Hindlimb muscle (tissue), 1 donor: ENCODE results near the gene CALM1. TPM values are rescaled to one million over a fixed set of nuclear protein-coding genes. Genes with fewer than 3 reads are reported as not detected.
"Not testable (repeated sequence)": the region's sequence is repeated elsewhere in the genome, so short reads cannot be mapped to it uniquely, and the experiment has no call there.

Source experiments
- DNase-seq: peaks from one replicate; pipeline ENCODE4 v3.0.0-alpha.2; 2013
- polyA plus RNA-seq: library from polyadenylated mRNA; unstranded; fragments of 120-200 nt; gene quantifications from one replicate; pipeline ENCODE4 v1.2.1, GENCODE V29; 2013; ENCODE audit not compliant: insufficient read length

CALM1 gene
- polyA plus RNA-seq, 1 donor: 209 TPM

DNA sequence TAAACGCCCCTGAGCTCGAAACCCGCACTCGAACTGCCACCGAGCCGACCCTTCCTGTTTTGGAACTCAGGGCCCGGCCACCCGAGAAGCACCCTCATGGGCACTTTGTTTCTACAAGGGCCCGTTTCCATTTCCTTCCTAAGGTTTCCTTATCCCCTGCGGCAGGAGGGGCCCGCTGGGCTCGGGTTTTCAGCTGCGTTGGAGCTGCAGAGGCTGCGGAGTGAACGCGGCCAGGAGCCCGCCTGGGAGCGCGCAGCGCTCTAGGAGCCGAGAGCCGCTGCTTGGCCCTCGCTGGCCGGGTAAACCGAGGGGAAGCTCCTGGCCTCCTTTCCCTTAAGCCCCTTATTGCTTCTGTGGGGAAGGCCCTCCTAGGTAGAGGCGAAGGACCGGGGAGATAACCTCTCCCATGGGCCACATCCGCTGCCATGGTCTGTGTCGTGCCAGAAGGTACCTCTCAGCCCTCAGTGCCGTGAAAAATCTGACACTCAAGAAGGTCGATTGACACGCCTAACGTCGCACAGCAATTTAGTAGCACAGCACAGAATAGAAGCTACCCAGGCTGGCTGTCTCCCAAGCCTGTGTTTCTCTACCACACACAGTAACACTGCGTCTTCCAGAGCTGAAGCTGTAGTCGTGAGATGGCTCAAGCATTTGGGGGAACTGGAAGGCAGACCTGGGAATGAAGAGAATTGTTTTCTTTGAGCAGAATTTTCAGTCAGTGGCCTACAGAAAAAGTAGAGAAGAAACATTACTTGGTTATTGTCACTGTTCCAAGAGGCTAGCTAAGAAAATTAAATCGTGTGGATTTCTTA is 12.9 kb upstream of the CALM1 start:
- peak; percentile 64 for DNase-seq

DNA sequence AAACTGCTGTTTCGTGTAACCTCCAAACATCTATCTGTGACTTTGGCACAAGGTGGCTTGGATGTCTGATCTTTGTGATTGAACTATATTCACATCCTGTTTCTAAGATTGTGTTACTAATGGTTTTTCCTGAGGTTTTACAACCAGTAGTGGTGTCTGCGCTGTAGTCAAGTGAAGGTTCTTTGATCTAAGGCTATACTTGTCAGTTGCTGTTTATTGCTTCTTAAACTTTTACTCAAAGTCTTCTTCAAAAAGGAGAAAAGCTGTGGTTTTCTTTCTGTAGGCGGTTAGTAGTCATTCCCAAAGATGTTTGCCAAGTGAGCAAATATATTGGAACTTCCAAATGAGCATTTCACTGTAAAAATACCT is 12.3 kb upstream of the CALM1 start:
- no peak for DNase-seq

DNA sequence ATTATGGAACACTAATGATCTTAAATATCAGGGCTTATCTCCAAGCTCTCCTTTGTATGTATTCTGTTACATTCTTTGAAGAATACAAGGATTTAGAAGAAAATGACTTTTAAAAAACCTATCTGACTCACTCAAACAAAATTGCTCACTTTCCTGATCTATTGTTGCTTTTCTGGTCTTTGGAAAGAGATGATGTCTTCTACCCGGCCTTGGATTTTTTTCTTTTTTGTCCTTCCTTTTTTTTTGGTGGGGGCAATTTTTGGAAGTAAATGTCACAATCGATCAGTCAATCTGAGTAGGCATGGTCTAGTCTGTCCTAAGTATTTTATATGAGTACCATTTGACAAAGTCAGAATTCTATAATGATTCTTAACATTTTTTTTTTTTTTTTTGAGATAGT is 10.5 kb upstream of the CALM1 start:
- no peak for DNase-seq

DNA sequence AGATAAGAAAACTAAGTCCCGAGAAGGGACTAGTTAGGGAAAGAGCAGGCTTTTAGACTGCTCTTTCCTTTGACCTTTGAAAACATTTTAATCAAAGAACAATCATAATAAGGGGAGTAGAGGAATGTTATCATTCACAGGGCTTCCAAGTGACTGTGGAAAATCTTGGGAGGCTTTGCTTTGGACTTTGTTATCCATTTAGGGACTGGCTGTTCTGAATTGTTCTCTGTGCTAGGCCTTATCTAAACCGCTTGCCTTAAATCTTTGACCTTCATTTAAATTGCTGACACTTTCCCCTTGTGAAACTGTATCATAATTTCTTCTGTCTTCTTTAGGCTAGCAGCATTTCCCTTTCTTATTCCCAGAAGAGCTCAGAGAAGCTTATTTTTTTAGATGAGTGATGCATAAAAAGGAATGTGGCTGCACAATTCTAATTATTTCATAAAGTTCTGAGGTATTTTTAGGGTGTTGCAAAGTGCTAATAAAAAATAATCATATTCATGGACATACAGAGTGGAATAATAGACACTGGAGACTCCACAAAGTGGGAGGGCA is 9.5 kb upstream of the CALM1 start:
- no peak for DNase-seq

DNA sequence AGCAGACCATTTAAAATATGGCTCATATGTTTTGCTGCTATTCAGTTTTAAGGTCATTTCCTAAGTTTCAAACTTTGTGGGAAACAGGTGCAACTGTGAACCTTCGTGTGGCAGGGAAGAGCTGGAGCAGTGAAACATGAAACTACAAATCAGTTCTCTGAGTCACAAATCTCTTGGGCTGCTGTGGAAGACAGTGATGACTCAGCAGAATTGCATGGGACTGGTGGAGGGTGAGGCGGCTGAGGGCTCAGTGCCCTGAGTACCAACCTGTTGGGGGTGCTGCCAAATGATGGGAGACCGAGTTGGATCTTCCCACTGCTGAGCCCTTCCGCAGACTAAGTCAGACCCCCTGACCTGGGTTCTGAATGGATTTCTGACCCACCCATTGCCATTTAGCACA is 8.4 kb upstream of the CALM1 start:
- DNase-seq: no peak

DNA sequence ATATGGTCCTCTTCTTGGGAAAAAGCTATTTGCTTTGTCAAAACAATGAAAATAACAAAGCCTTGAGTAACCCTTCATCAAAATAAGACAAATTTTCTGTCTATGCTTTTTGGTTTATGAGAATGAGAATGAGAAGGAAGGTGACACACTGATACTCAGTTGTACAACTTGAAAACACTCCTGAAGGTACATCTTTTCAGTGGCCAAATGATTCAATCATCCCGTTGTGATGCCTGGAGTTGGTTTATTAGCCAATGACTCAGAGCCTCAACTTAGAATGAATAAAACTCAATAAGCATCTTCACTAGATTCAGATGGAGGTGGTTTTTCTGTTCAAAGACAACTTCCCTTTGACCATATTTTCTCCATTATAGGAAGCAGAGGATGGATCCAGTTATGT is 7.8 kb upstream of the CALM1 start:
- no peak for DNase-seq

DNA sequence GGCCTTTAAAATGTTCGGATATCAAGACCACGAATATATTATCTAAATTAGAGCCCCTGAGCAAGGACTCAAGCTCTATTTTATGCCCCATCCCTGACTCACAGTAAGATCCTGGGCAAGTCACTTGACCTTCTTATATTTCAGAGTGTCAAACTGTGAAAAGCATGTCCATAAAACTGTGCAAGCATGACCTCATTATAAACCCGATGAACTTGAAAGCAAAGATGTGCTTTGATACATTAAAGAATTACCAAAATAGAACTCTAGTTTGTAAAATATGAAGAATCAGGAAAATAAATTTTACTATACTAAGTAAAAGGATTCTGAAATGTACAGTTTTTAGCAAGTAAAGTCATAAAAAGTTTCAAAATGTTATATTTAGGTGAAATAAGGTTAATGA is 2.9 kb upstream of the CALM1 start:
- DNase-seq: no peak

DNA sequence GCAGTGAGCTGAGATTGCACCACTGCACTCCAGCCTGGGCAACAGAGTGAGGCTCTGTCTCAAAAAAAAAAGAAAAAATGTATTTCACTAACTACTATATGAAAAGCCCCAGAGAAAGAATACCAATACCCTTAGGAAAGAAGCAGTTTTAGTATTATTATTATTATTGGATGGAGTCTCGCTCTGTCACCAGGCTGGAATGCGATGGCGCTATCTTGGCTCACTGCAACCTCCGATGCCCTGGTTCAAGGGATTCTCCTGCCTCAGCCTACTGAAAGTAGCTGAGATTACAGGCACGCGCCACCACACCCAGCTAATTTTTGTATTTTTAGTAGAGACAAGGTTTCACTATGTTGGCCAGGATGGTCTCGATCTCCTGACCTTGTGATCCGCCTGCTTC is 2.0 kb upstream of the CALM1 start:
- DNase-seq: not testable (repeated sequence)

DNA sequence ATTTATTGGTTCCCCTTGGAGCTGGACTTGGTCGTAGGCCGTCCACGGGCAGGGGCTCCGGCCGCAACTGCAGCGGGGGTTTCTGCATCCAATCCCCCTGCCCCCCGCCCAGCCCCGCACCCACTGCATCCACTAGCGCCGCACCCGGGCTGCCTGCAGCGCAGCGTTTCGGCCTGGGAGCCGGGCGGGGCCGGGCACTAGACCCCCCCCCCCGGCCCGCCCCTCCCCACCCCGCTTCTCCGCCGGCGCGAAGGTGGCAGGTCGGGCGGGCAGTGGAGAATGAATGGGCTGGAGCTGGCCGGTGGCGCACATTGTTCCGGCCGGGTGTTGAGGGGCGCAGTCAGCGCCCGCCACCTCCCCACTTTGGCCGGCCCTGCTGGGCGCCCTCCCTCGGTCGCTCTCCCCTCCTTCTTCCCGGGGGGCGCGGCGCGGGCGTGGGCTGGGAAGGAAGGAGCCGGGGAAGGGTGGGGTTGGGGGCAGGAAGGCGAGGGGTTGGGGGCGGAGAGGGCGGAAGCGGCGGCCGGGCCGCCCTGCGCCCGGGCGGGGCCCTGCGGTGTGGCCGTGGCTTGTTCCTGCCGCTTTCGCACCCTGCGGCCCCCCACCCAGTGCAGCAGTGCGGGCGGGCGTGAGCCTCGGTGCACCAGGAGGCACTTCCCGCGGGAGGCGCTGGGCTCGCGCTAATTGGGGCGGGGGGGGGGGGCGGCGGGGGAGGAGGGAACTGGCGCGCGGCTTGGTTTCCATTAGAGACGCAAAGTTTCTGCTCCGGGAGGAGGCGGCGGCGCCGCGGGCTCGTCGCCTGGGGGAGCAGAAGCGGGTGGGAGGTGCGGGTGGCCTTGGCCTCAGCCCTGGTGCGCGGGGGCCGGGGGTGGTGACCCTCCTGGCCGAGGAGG is 841 bp downstream of the CALM1 start:
- DNase-seq: peak; percentile 69

DNA sequence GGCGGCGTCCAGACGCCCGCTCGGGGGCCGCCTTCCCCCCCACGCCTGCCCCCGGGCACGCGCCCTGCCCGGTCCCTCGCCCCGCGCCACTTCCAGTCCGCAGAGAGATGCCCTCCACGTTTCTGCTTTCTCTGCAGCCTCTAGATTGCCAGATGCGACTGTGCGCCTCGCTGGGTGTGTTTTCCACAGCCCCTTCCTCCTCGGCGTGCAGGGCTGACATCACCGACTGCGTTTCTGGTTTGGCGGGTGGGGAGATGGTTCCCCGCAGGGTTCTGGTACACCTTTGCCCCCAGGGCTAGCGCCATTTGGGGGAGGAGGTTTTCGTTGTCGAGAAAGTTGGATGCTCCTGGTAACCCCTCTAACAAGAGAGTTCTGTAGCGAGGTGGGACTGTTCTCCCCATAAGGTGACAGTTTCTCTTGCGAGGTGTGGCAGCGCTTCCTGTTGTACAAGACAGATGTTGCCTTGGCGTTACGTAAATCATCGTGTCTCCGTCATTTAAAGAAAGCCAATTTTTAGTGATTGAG is 1.5 kb downstream of the CALM1 start:
- DNase-seq: peak; percentile 58

DNA sequence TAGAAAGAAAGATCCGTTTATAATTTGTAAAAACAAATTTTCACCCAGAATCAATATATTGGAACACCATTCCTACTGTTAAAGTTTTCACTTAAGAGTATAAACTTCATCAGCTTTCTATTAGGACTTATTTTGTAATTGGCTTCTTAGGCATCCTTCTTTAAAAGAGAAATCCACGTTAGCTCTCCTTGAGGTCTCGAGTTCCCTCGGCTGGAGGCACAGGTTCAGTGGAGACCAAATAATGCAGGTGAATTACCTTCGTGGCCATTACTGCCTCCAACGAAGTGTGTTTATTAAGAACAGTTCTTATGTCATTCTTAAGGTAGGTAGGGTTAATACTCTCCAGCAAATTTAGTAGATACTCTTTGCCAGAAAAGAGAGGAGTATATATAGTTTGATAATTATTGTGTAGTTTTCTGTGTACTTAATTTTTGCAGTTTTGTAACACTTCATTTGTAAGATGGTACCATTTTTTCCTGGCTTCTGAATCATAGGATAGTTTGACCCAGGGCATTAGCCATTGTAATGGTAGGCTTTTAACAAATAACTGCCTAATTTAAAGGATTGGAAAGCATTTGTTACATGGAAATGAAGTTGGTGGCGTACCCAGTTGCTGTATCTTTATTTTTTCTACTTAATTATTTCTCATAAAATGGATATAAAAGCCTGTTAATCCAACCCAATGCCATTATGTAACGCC is 2.2 kb downstream of the CALM1 start:
- no peak for DNase-seq

DNA sequence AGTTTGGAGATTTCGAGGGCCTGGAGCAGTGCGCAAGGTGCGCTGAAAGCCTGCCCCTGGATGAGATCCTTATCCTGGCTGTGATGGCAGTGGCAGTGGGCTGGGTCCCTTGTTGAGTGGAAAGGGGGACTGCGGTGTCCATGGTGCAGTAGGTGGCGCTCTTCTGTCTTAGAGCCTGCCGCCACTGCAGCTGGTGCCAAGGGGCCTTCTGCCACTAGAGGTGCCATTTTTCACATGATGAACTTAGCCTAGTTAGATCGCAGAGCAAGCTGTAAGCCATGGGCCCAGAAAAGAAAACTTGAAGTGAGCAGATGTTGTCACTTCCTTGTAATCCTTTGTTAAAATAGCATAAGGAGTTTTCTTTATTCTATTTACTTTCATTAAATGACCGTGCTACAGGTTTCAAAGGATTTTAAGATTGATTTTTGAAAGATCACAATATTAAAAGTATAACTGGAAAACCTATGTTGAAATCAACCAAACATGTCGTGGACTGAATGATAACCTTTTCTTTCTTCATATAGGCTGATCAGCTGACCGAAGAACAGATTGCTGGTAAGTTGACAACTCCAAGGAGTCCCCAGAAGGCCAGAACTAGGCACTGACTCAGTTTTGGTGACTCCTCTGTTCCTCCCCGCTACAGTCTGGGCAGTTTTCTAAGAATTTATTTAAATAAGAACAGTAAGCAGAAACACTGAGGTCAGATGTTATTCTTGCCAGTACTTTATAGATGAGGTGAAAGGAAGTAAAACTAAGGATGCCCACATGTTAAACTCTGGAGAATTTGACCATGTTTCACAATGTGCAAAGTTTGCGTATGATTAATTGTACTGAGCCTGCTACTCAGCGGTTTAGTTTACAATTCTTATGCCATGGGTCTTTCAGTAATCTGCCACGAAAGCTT is 3.0 kb downstream of the CALM1 start:
- DNase-seq: peak; percentile 91

DNA sequence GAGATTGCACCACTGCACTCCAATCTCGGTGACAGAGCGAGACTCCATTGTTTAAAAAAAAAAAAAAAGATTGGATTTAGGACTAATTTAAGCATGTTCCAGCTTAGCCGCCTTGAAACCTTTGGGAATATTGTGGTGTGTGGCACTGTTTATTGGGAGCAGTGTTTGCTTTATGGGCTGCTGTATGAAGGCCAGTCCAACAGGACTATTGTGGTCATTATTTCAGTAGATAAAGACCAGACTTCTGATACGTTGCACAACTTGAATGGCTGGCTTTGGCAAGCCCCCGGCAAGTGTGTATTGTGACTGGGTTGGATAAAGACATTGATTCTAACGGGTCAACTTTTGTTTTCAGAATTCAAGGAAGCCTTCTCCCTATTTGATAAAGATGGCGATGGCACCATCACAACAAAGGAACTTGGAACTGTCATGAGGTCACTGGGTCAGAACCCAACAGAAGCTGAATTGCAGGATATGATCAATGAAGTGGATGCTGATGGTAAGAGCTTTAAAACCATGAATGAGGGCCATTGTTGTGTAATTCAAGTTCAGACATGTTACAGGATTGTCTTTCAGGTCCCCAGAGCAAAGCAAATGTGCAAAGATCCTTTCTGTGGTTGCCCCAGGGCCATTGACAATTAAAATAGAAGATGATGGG is 4.2 kb downstream of the CALM1 start:
- no peak for DNase-seq

DNA sequence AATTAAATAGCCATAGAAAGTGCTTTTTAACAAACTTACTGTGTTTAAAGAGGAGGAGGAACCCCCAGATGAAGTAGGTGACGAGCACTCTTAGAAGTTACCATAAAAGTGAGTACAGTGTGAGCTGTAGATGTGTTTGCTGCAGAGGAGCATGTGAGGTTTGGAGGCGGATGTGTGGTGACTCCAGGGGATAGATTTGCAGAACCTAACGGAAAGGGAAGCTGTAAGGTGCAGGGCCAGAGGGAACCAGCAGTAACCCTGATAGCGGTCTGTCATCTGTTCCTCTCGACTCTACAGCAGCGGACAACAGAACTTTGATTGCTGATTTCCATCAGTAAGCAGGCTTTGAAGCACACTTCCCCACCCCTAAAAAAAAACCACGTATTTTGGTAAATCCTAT is 5.2 kb downstream of the CALM1 start:
- no peak for DNase-seq

DNA sequence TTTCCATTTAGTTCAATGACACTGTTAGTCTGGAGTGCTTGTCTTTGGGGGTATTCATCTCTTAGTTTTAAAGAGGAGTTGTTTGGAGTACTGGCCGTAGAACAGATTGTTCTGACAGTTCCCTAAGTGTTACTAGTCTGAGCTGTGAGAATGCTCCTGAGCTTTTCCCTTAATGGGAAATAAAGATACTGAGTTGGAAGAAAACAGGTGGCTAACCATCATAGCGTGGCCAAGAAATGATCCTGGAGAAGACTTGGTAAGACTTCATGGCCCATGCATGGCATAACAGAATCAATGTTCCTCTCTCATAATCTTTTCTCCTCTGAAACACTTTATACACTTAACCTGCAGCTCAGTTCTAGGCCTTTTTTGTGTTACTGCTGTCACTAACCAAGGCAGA is 6.2 kb downstream of the CALM1 start:
- DNase-seq: no peak

DNA sequence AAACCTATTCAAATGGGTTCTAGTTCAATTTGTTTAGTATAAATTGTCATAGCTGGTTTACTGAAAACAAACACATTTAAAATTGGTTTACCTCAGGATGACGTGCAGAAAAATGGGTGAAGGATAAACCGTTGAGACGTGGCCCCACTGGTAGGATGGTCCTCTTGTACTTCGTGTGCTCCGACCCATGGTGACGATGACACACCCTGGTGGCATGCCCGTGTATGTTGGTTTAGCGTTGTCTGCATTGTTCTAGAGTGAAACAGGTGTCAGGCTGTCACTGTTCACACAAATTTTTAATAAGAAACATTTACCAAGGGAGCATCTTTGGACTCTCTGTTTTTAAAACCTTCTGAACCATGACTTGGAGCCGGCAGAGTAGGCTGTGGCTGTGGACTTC is 8.3 kb downstream of the CALM1 start:
- no peak for DNase-seq

DNA sequence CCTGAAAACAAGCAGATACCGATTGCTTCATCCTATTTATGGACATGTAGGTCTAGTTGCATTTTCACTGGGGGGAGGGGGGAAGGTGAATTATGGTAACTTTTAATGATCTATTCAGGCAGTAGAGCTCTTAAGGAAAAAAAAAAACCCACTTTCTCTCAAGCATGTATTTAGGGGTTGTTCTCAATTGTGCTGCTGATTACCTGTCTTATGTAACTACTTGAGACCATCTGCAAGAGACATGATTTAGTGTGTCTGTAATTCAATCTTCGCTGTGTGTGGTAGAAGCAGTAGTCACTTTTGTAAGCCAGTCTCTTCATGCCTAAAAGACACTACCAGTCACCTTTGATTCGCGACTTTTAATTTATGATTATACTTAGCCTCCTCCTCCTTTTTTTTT is 8.9 kb downstream of the CALM1 start:
- DNase-seq: no peak

DNA sequence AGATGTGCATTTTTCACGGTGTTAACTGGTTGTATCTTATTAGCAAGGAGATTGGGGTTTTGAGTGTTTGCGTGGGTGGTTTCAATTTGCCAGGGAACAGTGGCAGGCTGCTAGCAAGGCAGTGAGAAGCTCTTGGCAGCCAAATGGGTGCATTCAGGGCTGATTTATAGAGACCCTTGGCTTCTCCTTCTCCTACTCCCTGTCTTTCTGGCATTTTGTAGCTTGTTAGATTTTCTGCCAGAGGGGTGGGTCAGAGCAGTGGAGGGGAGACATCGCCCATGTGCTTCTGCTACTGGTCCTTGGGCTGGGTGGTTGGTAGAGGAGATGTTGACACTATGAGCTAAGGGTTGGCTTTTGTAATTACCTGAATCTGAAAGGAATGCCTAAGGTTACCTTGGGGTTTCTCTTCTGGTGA is 9.6 kb downstream of the CALM1 start:
- no peak for DNase-seq

DNA sequence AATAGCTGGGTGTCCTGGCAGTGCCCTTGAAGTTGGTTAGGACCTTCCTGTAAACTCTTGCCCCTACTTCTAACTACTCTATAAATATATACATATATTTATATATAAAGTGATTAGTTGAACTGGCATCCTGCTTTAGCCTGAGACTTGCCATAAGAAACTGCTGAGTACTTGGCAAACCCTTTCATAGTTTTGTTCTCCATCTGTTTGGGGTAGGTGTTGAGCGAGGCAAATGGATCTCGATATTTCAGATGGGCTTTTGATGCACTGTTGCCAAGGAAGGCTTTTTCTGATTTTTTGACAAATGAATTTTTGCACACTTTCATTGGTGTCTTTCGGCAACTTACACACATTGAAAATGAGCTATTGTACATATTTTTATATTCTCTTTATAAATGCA is 10.4 kb downstream of the CALM1 start:
- DNase-seq: no peak

DNA sequence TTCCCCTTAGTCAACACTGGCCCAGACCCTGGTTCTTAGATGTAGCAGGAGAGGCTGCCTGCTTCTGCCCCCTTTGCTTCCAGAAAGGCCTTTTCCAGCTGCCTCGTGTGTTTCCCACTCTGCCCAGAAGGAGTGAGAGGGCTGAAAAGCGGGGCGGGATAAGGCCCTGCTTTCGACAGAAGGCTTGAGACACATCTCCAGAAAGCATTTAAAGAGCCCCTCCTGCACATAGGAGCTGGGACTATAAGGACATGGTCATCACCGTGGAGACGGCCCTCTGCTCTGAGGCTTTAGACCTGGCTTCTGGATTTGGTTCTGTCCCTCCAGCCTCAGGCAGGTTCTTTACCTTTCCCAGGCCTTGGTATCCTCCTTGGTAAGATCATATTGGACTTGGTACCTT is 11.9 kb downstream of the CALM1 start:
- DNase-seq: no peak

DNA sequence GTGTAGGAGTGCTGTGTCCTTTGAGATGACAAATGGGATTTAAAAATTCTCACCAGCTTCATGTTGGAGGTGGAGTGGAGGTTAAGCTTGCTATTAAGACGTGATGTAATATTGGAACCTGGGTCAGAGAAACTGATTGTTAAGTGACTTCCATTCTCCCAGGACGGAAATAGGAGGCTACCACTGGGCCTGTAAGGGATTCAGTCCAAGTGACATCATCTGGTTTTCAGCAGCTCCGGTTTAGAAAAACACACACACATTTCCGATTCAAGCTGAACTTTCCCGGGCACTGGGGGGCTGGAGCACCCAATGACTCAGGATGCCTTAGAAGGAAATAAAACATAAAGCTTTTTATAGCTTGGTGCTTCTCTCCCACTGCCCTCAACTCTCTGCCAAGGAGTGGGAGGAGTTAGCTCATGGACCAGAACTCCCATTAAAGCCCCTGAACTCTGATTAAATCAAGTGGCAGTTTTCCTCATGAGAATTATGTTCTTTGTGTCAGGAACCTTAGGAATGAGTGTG is 12.4 kb downstream of the CALM1 start:
- peak; percentile 75 for DNase-seq
